ENCODE measurements around the gene KCNJ12.
"Not testable (repeated sequence)": the region's sequence is repeated elsewhere in the genome, so short reads cannot be mapped to it uniquely, and the experiment has no call there.

DNA sequence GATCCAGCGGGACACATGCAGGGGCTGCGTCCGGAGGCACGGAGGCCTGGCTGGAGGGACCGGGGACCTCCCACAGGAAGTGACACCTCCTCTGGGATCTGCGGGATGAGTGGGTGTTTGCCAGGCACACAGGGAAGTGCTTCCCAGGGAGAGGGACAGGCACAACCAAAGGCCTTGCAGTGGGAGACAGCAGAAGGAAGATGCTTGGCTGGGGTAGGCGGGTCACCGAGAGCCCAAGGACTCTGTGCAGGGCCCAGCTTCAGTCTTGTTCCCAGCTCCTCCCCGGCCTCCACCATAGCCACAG, 47.0 kb downstream of the KCNJ12 start:
- not testable (repeated sequence) for TF ChIP-seq POLR2AphosphoS5, EP300, CTCF, POLR2A (IDR thresholded peaks at IDR 0.05)
